Keratinocyte (primary cell): ENCODE measurements around the gene KCNIP3. TPM values are rescaled to one million over a fixed set of nuclear protein-coding genes. Genes with fewer than 3 reads are reported as not detected.

ENCODE experiments used
- DNase-seq: peaks from one replicate; pipeline ENCODE4 v3.0.0-alpha.2; 2011; ENCODE audit warnings: low read depth, missing footprints, low spot score
- FAIRE-seq: peaks from 2 replicates; lab custom pipeline; 2011; peaks lifted over from hg19 to GRCh38; lab: Jason Lieb, UNC
- H2AFZ ChIP-seq: 2 replicates; pipeline ENCODE4 v1.6.0; 2012; ENCODE audit warnings: low read length, control low read depth, inconsistent platforms; ENCODE audit not compliant: control insufficient read depth
- H3K27ac ChIP-seq: 2 replicates; pipeline ENCODE4 v1.5.1; 2011; ENCODE audit warnings: low read length; ENCODE audit not compliant: control insufficient read depth, insufficient read depth
- H3K27me3 ChIP-seq: 3 replicates; pipeline ENCODE4 v1.6.0; 2011; ENCODE audit warnings: low read length; ENCODE audit not compliant: control insufficient read depth, insufficient read depth; ENCODE audit errors: extremely low read depth
- H3K36me3 ChIP-seq, 2 experiments: 2 replicates in 1 of 2; 3 replicates in 1 of 2; pipeline ENCODE4 v1.5.1; 2011; ENCODE audit warnings: low read length in 2 of 2, mild to moderate bottlenecking in 1 of 2; ENCODE audit not compliant: control insufficient read depth in 2 of 2, insufficient read depth in 2 of 2; ENCODE audit errors: extremely low read depth in 1 of 2
- H3K4me1 ChIP-seq: 3 replicates; pipeline ENCODE4 v1.5.1; 2011; ENCODE audit warnings: low read length; ENCODE audit not compliant: control insufficient read depth, insufficient read depth; ENCODE audit errors: extremely low read depth
- H3K4me2 ChIP-seq: 3 replicates; pipeline ENCODE4 v1.6.0; 2011; ENCODE audit warnings: low read depth, low read length; ENCODE audit not compliant: control insufficient read depth, insufficient read depth; ENCODE audit errors: extremely low read depth
- H3K4me3 ChIP-seq, 3 experiments: fragments of 200-600 bp in 1 of 3; sonication (generic) in 1 of 3; 2 replicates in 2 of 3; 3 replicates in 1 of 3; pipeline ENCODE4 v1.5.1; 2011 to 2016; ENCODE audit warnings: low read length in 3 of 3, mild to moderate bottlenecking in 3 of 3, control low read depth in 2 of 3, inconsistent platforms in 1 of 3, low read depth in 1 of 3, mixed read lengths in 1 of 3, mixed run types in 1 of 3, moderate library complexity in 1 of 3; ENCODE audit not compliant: control insufficient read depth in 2 of 3, insufficient read depth in 2 of 3; ENCODE audit errors: extremely low read depth in 1 of 3
- H3K79me2 ChIP-seq: 2 replicates; pipeline ENCODE4 v1.6.0; 2012; ENCODE audit warnings: low read length; ENCODE audit not compliant: control insufficient read depth, insufficient read depth
- H3K9ac ChIP-seq: 3 replicates; pipeline ENCODE4 v1.6.0; 2011; ENCODE audit warnings: low read length; ENCODE audit not compliant: control insufficient read depth, insufficient read depth; ENCODE audit errors: extremely low read depth
- H3K9me1 ChIP-seq: 3 replicates; pipeline ENCODE4 v1.6.0; 2011; ENCODE audit warnings: low read length; ENCODE audit not compliant: control insufficient read depth, insufficient read depth; ENCODE audit errors: extremely low read depth
- H3K9me3 ChIP-seq: 2 replicates; pipeline ENCODE4 v1.5.1; 2012; ENCODE audit warnings: low read depth, low read length; ENCODE audit not compliant: control insufficient read depth
- H4K20me1 ChIP-seq: 3 replicates; pipeline ENCODE4 v1.6.0; 2011; ENCODE audit warnings: low read length; ENCODE audit not compliant: control insufficient read depth, insufficient read depth; ENCODE audit errors: extremely low read depth
- EZH2 ChIP-seq: IDR thresholded peaks from one replicate; pipeline ENCODE4 v1.6.1; 2012; ENCODE audit warnings: inconsistent platforms, mild to moderate bottlenecking, low read length, moderate library complexity
- dilution Hi-C: fragments of 300-500 bp; cut with MboI; formaldehyde crosslinking; loops from one replicate; pipeline ENCODE4 v1.7.0; 2020; ENCODE audit warnings: low sequenced_read_pairs; ENCODE audit not compliant: extremely low pct_ligation_motif_present
- polyA plus RNA-seq, 5 experiments: library from polyadenylated mRNA; depleted of rRNA in 3 of 5; stranded (reverse) in 3 of 5; stranded (forward) in 1 of 5; unstranded in 1 of 5; fragments of >200 nt; gene quantifications; 1 replicate in 1 of 5; 2 replicates in 3 of 5; 3 replicates in 1 of 5; pipeline versions ENCODE4 v1.2.1 to v1.2.3, GENCODE V29; 2011 to 2012; ENCODE audit warnings: missing spikeins in 2 of 5, low read depth in 1 of 5, low replicate concordance in 1 of 5
- TF ChIP-seq, protein P1 (sequence below), 3 experiments: IDR thresholded peaks in 1 of 3; conservative IDR thresholded peaks in 1 of 3; optimal IDR thresholded peaks in 1 of 3; 2 replicates in 2 of 3; 3 replicates in 1 of 3; pipeline versions ENCODE3 to v1.5.1; 2011; ENCODE audit warnings: low read length in 3 of 3, mild to moderate bottlenecking in 3 of 3, moderate library complexity in 2 of 3, control low read depth in 1 of 3, inconsistent platforms in 1 of 3; ENCODE audit not compliant: insufficient read depth in 2 of 3; ENCODE audit errors: extremely low read depth in 1 of 3

The KCNIP3 gene
- polyA plus RNA-seq, 1 donor (not counting 4 experiments of a cell fraction or from before 2014, with no cell fraction given) = 0.66 TPM

DNA sequence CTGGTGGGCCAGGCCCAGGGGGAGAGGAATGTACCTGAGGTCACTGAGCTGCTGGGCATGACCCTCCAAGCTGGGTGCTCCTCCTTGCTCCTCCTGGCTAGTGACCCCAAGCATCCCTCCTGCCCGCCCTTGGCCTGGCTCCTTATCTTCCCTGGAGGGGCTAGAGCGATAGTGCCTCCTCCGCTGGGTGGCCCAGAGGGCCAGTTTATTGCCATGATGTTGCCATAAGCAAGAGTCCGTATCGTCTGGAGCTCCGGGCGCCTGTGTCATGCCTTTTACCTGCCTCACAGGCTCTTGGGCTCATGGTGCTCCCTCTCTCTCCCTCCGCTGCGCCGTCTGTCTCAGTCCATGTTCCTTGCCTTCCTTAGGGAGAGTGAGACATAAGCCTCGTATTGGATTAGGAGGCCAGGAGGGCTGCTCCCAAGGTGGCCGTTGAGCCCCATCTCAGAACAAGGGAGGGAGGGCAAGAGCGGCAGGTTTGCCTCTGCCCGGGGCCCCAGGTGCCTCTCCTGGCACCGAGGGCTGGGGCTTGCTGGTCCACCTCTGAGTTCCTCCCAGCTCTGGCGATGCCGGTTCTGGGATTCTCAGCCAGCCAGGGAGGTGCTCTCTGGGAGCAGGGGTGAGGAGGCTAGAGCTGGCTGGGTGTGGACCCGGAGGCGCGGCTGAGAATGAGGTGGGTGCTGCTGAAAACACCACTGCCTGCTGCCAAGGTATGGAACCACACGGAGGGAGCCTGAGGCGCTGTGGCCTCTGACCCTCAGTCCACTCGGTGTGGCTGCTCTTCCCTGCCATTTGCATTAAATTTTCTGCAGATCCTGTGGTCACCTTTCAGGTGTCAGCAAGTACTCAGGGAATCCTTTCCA lies 22.6 kb downstream of the KCNIP3 start:
- Histone ChIP-seq H3K4me1 (peaks cover 33% of the 10 kb centered on the region), H3K79me2 (no peaks in the 10 kb centered on the region), H3K9ac (no peak overlapping the region), H3K9me3 (no peaks in the 10 kb centered on the region), H3K4me2 (no peak overlapping the region), H2AFZ (no peak overlapping the region), H3K27ac (no peak overlapping the region), H3K4me3 (no peak overlapping the region), H3K27me3 (peaks cover 44% of the 10 kb centered on the region), H3K36me3 (no peaks in the 10 kb centered on the region), H4K20me1 (peaks cover 7% of the 10 kb centered on the region), H3K9me1 (peaks cover 2% of the 10 kb centered on the region)
- no peak for FAIRE-seq
- dilution Hi-C loops = no loop called here
- no peak for TF ChIP-seq EZH2
- TF ChIP-seq, protein P1, sequence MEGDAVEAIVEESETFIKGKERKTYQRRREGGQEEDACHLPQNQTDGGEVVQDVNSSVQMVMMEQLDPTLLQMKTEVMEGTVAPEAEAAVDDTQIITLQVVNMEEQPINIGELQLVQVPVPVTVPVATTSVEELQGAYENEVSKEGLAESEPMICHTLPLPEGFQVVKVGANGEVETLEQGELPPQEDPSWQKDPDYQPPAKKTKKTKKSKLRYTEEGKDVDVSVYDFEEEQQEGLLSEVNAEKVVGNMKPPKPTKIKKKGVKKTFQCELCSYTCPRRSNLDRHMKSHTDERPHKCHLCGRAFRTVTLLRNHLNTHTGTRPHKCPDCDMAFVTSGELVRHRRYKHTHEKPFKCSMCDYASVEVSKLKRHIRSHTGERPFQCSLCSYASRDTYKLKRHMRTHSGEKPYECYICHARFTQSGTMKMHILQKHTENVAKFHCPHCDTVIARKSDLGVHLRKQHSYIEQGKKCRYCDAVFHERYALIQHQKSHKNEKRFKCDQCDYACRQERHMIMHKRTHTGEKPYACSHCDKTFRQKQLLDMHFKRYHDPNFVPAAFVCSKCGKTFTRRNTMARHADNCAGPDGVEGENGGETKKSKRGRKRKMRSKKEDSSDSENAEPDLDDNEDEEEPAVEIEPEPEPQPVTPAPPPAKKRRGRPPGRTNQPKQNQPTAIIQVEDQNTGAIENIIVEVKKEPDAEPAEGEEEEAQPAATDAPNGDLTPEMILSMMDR (optimal IDR thresholded peaks at IDR 0.05 in 1 of 3, IDR thresholded peaks at IDR 0.05 in 1 of 3, conservative IDR thresholded peaks at IDR 0.05 in 1 of 3; ENCODE audit: extremely low read depth in 1 of 3, insufficient read depth in 2 of 3, low read length in 3 of 3) = no peak
- DNase-seq = no peak

DNA sequence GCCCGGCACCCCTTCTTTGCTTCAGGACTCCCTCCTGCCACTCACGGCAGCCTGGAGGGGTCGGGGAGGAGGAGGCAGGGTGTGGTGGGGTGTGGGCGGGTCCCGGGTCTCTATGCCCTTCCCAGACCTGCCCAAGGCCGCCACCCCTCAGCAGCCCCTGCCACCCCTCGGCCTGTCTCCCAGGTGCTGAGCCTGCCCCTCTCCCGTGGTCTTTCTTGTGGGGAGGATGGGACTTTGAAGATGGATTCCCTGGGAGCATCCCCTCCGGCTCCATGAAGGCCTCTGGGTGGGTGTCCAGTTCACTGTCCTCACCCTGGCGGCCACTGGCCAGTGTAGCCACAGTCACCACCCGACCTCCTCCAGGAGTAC lies 23.2 kb downstream of the KCNIP3 start:
- Histone ChIP-seq H3K36me3 (no peaks in the 10 kb centered on the region), H3K4me3 (no peak overlapping the region), H3K9ac (no peak overlapping the region), H3K9me1 (peaks cover 2% of the 10 kb centered on the region), H3K27me3 (peaks cover 41% of the 10 kb centered on the region), H3K27ac (no peak overlapping the region), H3K4me2 (no peak overlapping the region), H4K20me1 (peaks cover 7% of the 10 kb centered on the region), H2AFZ (no peak overlapping the region), H3K9me3 (no peaks in the 10 kb centered on the region), H3K79me2 (no peaks in the 10 kb centered on the region), H3K4me1 (peaks cover 29% of the 10 kb centered on the region)
- dilution Hi-C loops = no loop called here
- no peak for FAIRE-seq
- DNase-seq = no peak
- TF ChIP-seq, protein P1 (optimal IDR thresholded peaks at IDR 0.05 in 1 of 3, IDR thresholded peaks at IDR 0.05 in 1 of 3, conservative IDR thresholded peaks at IDR 0.05 in 1 of 3; ENCODE audit: extremely low read depth in 1 of 3, insufficient read depth in 2 of 3, low read length in 3 of 3) = no peak
- TF ChIP-seq EZH2 = no peak
